Parathyroid adenoma (tissue), 2 donors: Measurements from ENCODE around the gene ADAMTS16.

Source experiments
- H2AFZ ChIP-seq: fragments of 300-600 bp; sonication (generic); one replicate; pipeline ENCODE4 v1.7.0; 2017; ENCODE audit warnings: antibody characterized with exemption, mild to moderate bottlenecking
- H3K27ac ChIP-seq: fragments of 300-600 bp; sonication (generic); one replicate; pipeline ENCODE4 v1.7.0; 2017
- H3K27me3 ChIP-seq: fragments of 300-600 bp; sonication (generic); one replicate; pipeline ENCODE4 v1.7.0; 2017; ENCODE audit warnings: low read length; ENCODE audit not compliant: control insufficient read depth, insufficient read depth
- H3K36me3 ChIP-seq: fragments of 300-600 bp; sonication (generic); one replicate; pipeline ENCODE4 v1.7.0; 2017; ENCODE audit warnings: low read length; ENCODE audit not compliant: control insufficient read depth, insufficient read depth
- H3K4me1 ChIP-seq: fragments of 300-600 bp; sonication (generic); one replicate; pipeline ENCODE4 v1.7.0; 2017; ENCODE audit warnings: control low read depth
- H3K4me2 ChIP-seq: fragments of 300-600 bp; sonication (generic); one replicate; pipeline ENCODE4 v1.7.0; 2017; ENCODE audit warnings: low read length
- H3K4me3 ChIP-seq: fragments of 300-600 bp; sonication (generic); one replicate; pipeline ENCODE4 v1.7.0; 2017; ENCODE audit warnings: low read depth, low read length
- H3K79me2 ChIP-seq: fragments of 300-600 bp; sonication (generic); one replicate; pipeline ENCODE4 v1.7.0; 2017; ENCODE audit warnings: control low read depth
- H3K9ac ChIP-seq: fragments of 300-600 bp; sonication (generic); one replicate; pipeline ENCODE4 v1.7.0; 2017; ENCODE audit warnings: mild to moderate bottlenecking
- H3K9me3 ChIP-seq: fragments of 300-600 bp; sonication (generic); one replicate; pipeline ENCODE4 v1.7.0; 2017; ENCODE audit warnings: low read length; ENCODE audit not compliant: control insufficient read depth
- CTCF ChIP-seq: fragments of 300-600 bp; sonication (generic); IDR thresholded peaks from one replicate; pipeline ENCODE4 v1.7.0; 2017; ENCODE audit warnings: antibody characterized with exemption, mild to moderate bottlenecking
- donor health status: primary hyperparathyroidism.

ADAMTS16 gene

GRCh38 chr5:5195128-5195918 lies 55.2 kb downstream of the ADAMTS16 start:
- Histone ChIP-seq H3K27me3 (no peaks in the 10 kb centered on the region), H2AFZ (no peak overlapping the region), H3K79me2 (no peaks in the 10 kb centered on the region), H3K27ac (no peak overlapping the region), H3K4me1 (no peaks in the 10 kb centered on the region), H3K9me3 (no peaks in the 10 kb centered on the region), H3K4me3 (no peak overlapping the region), H3K4me2 (no peak overlapping the region), H3K9ac (no peak overlapping the region), H3K36me3 (no peaks in the 10 kb centered on the region)
- no peak for TF ChIP-seq CTCF

GRCh38 chr5:5198135-5198534 lies 58.0 kb downstream of the ADAMTS16 start:
- Histone ChIP-seq H3K36me3 (no peaks in the 10 kb centered on the region), H3K27ac (no peak overlapping the region)

GRCh38 chr5:5198815-5199214 lies 58.7 kb downstream of the ADAMTS16 start:
- H3K4me3 ChIP-seq, result no peak overlapping the region
- no peaks in the 10 kb centered on the region for H3K36me3 ChIP-seq
- no peak overlapping the region for H2AFZ ChIP-seq
- H3K79me2 ChIP-seq, result no peaks in the 10 kb centered on the region
- H3K4me1 ChIP-seq, result no peaks in the 10 kb centered on the region
- no peaks in the 10 kb centered on the region for H3K27me3 ChIP-seq
- no peaks in the 10 kb centered on the region for H3K9me3 ChIP-seq
- no peak overlapping the region for H3K4me2 ChIP-seq
- no peak overlapping the region for H3K27ac ChIP-seq
- no peak overlapping the region for H3K9ac ChIP-seq
- TF ChIP-seq CTCF, result no peak

More at GRCh38 chr5:5198135-5198534, 58.0 kb downstream of the ADAMTS16 start:
- H3K4me3 ChIP-seq, result no peak overlapping the region
- no peaks in the 10 kb centered on the region for H3K4me1 ChIP-seq
- no peaks in the 10 kb centered on the region for H3K79me2 ChIP-seq
- no peak for TF ChIP-seq CTCF
- H3K9me3 ChIP-seq, result no peaks in the 10 kb centered on the region
- H2AFZ ChIP-seq, result no peak overlapping the region
- H3K4me2 ChIP-seq, result no peak overlapping the region
- no peak overlapping the region for H3K9ac ChIP-seq
- H3K27me3 ChIP-seq, result no peaks in the 10 kb centered on the region

GRCh38 chr5:5199495-5199894 lies 59.4 kb downstream of the ADAMTS16 start:
- H3K27ac ChIP-seq, result no peak overlapping the region
- no peak overlapping the region for H2AFZ ChIP-seq
- H3K4me2 ChIP-seq, result no peak overlapping the region
- no peaks in the 10 kb centered on the region for H3K9me3 ChIP-seq
- no peak overlapping the region for H3K9ac ChIP-seq
- H3K79me2 ChIP-seq, result no peaks in the 10 kb centered on the region
- H3K27me3 ChIP-seq, result no peaks in the 10 kb centered on the region
- H3K36me3 ChIP-seq, result no peaks in the 10 kb centered on the region
- no peak overlapping the region for H3K4me3 ChIP-seq
- H3K4me1 ChIP-seq, result no peaks in the 10 kb centered on the region
- TF ChIP-seq CTCF, result no peak

GRCh38 chr5:5200133-5200532 lies 60.0 kb downstream of the ADAMTS16 start:
- H3K9me3 ChIP-seq, result no peaks in the 10 kb centered on the region
- no peak overlapping the region for H3K4me2 ChIP-seq
- no peaks in the 10 kb centered on the region for H3K4me1 ChIP-seq
- H3K36me3 ChIP-seq, result no peaks in the 10 kb centered on the region
- no peak for TF ChIP-seq CTCF
- no peak overlapping the region for H2AFZ ChIP-seq
- H3K9ac ChIP-seq, result no peak overlapping the region
- no peak overlapping the region for H3K27ac ChIP-seq
- H3K4me3 ChIP-seq, result no peak overlapping the region
- no peaks in the 10 kb centered on the region for H3K27me3 ChIP-seq
- H3K79me2 ChIP-seq, result no peaks in the 10 kb centered on the region
